ENCODE results near the gene CSMD2.

The CSMD2 gene

DNA sequence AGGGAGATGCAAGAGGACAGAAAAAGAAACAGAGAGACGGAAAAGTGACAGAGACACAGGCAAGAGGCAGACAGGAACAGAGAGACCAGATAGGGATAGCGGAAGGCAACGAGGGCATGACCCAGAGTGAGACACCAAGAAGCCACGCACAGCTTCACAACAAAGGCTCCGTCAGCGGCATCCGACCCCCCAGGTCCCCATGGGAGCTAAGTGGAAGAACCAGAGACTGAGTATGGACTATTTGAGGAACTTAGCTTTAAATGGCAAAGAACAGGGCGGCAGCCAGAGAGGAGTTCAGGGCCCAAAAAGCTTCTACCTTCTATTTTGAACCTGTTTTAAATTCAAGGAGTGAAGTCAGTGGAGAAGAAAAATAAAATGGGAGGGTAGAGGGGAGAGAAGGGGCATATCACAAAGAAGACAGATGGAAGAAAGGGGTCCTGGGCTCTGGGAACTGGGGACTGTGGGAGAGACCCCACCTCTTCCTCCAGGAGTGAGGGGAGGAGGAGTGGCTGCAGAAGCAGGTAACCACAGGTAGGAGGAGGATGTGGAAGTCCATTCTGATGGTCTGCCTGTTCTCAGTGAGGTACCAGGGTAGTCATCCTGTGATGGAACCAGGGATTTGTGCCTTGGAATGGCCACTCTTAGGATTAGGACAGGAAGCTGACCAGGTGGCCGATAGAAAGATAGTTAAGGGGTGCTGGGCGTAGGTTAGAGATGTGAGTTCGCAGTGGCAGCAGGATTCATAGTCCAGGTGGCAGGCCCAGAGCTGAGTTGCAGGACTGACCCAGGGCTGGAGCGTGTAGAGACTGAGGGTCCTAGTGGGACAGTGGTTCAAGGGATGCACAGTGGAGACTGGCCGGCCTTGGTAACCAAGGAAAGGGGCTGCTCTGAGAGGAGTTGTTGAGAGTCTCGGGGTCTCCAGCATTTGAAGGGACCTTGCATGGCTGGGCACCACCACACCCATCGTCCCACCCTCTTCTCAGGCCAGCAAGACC is 37.7 kb downstream of the CSMD2 start:
- TF ChIP-seq, protein P1, sequence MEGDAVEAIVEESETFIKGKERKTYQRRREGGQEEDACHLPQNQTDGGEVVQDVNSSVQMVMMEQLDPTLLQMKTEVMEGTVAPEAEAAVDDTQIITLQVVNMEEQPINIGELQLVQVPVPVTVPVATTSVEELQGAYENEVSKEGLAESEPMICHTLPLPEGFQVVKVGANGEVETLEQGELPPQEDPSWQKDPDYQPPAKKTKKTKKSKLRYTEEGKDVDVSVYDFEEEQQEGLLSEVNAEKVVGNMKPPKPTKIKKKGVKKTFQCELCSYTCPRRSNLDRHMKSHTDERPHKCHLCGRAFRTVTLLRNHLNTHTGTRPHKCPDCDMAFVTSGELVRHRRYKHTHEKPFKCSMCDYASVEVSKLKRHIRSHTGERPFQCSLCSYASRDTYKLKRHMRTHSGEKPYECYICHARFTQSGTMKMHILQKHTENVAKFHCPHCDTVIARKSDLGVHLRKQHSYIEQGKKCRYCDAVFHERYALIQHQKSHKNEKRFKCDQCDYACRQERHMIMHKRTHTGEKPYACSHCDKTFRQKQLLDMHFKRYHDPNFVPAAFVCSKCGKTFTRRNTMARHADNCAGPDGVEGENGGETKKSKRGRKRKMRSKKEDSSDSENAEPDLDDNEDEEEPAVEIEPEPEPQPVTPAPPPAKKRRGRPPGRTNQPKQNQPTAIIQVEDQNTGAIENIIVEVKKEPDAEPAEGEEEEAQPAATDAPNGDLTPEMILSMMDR (IDR thresholded peaks at IDR 0.05; ENCODE audit: low read depth, low read length), result no peak
- DNase-seq, result no peak
- peaks cover 46% of the 10 kb centered on the region for H3K27me3 ChIP-seq (ENCODE audit: insufficient read depth, low read depth, severe bottlenecking)
- no peaks in the 10 kb centered on the region for H3K9me3 ChIP-seq (ENCODE audit: severe bottlenecking)
- no peak overlapping the region for H3K4me3 ChIP-seq (ENCODE audit: low read depth, low read length)
- H3K27ac ChIP-seq, result no peak overlapping the region
- no peaks in the 10 kb centered on the region for H3K36me3 ChIP-seq

DNA sequence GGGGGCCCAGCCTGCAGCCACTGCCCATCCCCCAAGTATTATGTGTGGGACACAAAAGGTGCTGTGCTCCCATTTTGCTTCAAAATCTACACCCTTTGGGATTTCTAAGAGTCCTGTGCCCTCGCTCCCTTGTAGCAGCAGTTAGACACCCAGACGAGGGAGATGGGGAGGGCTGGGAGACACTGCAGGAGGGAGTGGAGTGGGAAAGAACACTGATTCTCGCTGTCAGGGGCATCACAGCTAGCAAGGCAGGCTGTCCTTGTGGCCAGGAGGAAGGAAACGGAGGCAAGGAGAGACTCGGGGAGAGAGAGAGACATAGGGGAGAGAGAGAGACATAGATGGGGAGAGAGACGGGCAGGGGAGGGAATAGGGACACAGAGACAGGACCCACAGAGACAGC is 38.5 kb downstream of the CSMD2 start:
- no peak overlapping the region for H3K27ac ChIP-seq
- TF ChIP-seq, protein P1 (IDR thresholded peaks at IDR 0.05; ENCODE audit: low read depth, low read length), result no peak
- no peaks in the 10 kb centered on the region for H3K9me3 ChIP-seq (ENCODE audit: severe bottlenecking)
- no peaks in the 10 kb centered on the region for H3K36me3 ChIP-seq
- peaks cover 46% of the 10 kb centered on the region for H3K27me3 ChIP-seq (ENCODE audit: insufficient read depth, low read depth, severe bottlenecking)
- H3K4me3 ChIP-seq (ENCODE audit: low read depth, low read length), result no peak overlapping the region
- DNase-seq, result no peak

DNA sequence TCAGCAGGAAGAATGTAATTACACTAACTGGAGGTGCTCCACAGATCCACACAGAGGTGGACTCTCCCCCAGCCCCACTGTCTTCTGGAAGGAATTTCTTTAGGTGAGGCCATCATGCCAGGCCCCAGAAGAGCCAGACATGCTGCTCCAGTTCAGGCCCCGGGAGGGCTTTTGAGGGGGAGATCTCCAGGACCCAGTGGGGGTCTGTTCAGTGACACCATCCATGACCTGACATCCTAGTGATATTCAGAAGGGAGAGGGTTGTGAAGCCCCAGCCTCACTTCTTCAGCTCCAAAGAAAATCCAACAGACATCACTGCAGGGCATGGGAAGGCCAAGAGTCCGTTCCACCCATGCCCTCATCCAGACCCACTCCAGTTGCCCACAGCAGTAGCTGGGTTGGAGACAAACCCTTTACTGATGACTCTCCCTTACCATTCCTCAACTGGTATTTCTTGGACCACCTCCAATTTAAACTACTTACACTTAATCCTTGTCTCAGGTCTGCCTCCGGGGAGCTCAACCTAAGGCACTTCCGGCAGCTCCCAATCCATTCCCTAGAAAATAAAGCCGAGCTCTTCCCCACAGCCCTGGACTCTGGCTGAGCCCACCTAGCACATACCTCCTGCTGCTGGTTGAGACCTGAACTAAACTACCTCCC is 39.2 kb downstream of the CSMD2 start:
- no peaks in the 10 kb centered on the region for H3K9me3 ChIP-seq (ENCODE audit: severe bottlenecking)
- DNase-seq, result no peak
- no peak overlapping the region for H3K4me3 ChIP-seq (ENCODE audit: low read depth, low read length)
- peaks cover 46% of the 10 kb centered on the region for H3K27me3 ChIP-seq (ENCODE audit: insufficient read depth, low read depth, severe bottlenecking)
- no peak overlapping the region for H3K27ac ChIP-seq
- no peaks in the 10 kb centered on the region for H3K36me3 ChIP-seq
- TF ChIP-seq, protein P1 (IDR thresholded peaks at IDR 0.05; ENCODE audit: low read depth, low read length), result no peak

DNA sequence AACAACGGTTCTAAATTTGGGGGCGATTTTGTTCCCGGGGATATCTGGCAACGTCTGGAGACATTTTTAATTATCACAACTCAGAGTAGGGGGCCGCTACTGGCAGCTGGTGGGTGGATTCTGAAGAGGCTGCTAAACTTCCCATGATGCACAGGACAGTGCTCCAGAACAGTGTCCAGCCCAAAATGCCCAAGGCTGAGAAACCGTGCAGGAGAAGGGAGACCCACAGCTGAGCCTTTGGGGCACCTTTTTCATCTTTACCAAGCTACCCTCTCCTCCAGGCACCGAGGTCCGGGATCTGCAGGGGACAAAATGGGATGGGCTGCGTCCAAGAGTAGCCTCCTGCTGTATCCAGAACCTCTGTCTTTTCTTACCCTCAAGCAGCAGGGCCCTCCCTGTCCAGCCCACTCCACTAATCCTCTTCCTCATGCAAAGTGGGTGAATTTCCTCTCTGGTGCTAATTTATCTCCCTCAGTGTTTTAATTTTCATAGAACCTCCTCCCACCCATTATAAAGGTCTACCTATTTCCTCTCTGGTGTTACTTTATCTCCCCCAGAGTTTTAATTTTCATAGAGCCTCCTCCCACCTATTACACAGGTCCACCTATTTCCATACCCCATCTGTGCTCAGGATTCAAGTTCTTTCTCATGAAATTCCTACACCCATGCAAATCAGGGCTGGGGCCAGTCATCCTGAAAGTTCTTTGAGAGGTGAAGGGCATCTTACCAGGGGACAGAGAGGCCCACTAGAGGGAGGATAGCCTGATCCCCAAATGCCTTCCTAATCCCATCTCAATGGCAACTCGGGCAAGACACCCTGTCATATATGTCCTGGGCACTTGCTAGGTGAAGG is 42.7 kb downstream of the CSMD2 start:
- Histone ChIP-seq H3K27me3 (ENCODE audit: insufficient read depth, low read depth, severe bottlenecking) (peaks cover 30% of the 10 kb centered on the region), H3K4me3 (ENCODE audit: low read depth, low read length) (no peak overlapping the region), H3K36me3 (no peaks in the 10 kb centered on the region), H3K9me3 (ENCODE audit: severe bottlenecking) (no peaks in the 10 kb centered on the region), H3K27ac (no peak overlapping the region)
- DNase-seq, result no peak
- TF ChIP-seq, protein P1 (IDR thresholded peaks at IDR 0.05; ENCODE audit: low read depth, low read length), result no peak

DNA sequence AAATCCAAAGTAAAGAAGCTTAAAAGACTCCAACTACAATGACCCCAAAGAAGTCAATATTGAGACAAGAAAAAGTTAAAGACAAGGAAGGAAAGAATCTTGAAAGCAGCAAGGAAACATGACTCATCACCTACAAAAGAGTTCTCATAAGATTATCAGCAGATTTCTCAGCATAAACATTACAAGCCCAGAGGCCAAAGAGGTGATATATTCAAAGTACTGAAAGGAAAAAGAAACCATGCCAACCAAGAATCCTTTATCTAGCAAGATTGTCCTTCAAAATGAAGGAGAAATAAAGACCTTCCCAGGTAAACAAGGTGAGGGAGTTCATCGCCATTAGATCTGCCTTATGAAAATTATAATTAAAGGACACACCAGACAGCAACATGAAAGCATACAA is 49.8 kb downstream of the CSMD2 start:
- Histone ChIP-seq H3K27ac (no peak overlapping the region), H3K9me3 (ENCODE audit: severe bottlenecking) (no peaks in the 10 kb centered on the region), H3K4me3 (ENCODE audit: low read depth, low read length) (no peak overlapping the region), H3K36me3 (no peaks in the 10 kb centered on the region), H3K27me3 (ENCODE audit: insufficient read depth, low read depth, severe bottlenecking) (peaks cover 30% of the 10 kb centered on the region)
- TF ChIP-seq, protein P1 (IDR thresholded peaks at IDR 0.05; ENCODE audit: low read depth, low read length), result no peak
- DNase-seq, result no peak

Measured in WERI-Rb-1 (cell line).